Bronchial epithelial cell (primary cell): Measurements from ENCODE around the gene SLC4A4. TPM values are rescaled to one million over a fixed set of nuclear protein-coding genes. Genes with fewer than 3 reads are reported as not detected.
A peak's percentile ranks its signal among the peaks of the same experiment; 100 is the strongest.

ENCODE experiments used
- DNase-seq: peaks from one replicate; pipeline ENCODE4 v3.0.0-alpha.2; 2010; ENCODE audit warnings: low read depth
- FAIRE-seq: peaks from 2 replicates; lab custom pipeline; 2011; peaks lifted over from hg19 to GRCh38; lab: Jason Lieb, UNC
- H3K27me3 ChIP-seq: 2 replicates; pipeline ENCODE4 v1.5.1; 2011; ENCODE audit warnings: low read length; ENCODE audit not compliant: control insufficient read depth, insufficient read depth
- H3K36me3 ChIP-seq: 2 replicates; pipeline ENCODE4 v1.5.1; 2011; ENCODE audit warnings: low read length; ENCODE audit not compliant: control insufficient read depth, insufficient read depth
- H3K4me3 ChIP-seq: 2 replicates; pipeline ENCODE4 v1.5.1; 2011; ENCODE audit warnings: mild to moderate bottlenecking, low read depth, low read length, control low read depth
- CTCF ChIP-seq: IDR thresholded peaks from 2 replicates; pipeline ENCODE4 v1.5.1; 2011; ENCODE audit warnings: mild to moderate bottlenecking, moderate library complexity, low read length, control low read depth, inconsistent platforms; ENCODE audit not compliant: insufficient read depth, severe bottlenecking
- total RNA-seq: library from RNA; depleted of rRNA; stranded (reverse); fragments of >200 nt; gene quantifications from 2 replicates; pipeline ENCODE4 v1.2.1, GENCODE V29; 2014

SLC4A4 gene
- total RNA-seq, 1 donor from 2014 or later, result 0.26 TPM

GRCh38 chr4:71430609-71431008 is 91.8 kb downstream of the SLC4A4 start:
- Histone ChIP-seq H3K4me3 (no peak overlapping the region), H3K27me3 (no peaks in the 10 kb centered on the region), H3K36me3 (no peaks in the 10 kb centered on the region)
- FAIRE-seq (no peak), DNase-seq (no peak)
- TF ChIP-seq CTCF, result no peak

DNA sequence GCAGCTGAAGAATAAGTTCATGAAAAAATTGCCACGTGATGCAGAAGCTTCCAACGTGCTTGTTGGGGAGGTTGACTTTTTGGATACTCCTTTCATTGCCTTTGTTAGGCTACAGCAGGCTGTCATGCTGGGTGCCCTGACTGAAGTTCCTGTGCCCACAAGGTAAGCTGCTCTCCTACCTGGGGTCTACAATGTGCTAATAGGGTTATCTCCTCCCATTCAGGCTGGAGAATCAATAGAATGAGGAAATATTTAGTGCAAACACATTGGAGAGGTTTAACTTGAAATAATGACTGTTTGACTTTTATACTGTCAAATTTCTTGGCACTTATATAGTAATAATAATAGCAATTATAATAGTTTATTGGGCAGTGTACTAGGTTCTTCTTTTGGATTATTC is 101.8 kb downstream of the SLC4A4 start:
- no peak for TF ChIP-seq CTCF

DNA sequence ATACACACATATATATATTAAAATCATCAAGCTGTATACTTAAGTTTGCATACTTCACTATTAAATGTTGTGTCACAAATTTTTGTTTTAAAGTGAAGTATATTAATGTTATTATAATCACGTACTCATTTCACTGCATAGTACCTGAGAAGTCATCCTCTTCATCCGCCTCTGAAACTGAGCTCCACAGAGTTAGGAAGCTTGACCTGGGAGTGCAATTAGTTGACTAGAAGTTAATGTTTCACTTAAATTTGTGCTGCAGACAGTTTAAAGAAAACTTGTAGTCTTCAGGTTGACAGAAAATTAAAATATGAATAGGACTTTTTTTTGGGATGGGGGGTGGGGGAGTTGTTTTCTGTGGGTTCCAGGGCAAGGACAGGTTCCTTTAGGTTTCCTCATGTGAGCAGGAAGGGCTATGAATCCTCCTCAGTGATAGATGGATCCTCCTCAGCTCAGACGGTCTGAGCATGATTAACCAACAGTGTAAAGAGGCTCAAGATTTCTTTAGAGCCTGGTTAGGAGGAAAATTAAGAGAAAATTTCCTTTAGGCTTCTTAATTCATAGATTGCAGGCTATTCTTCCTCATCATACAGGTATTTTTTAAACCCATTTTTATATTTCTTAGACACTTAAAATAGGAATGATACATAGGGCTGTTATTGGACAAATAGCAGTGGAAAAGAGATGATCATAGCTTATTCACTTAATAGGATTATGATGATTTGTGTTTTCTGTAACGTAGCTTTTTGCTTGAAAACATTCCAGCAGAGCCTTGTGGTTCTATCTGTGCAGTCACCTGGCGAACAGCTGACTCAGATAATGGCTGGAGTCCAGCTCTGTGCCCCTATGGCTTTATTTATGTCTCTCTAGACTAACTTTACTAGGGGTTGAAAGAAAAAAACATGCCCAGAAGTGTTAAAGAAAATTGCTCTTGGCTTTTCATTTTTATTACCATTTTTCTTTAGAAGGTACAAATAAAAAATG is 102.7 kb downstream of the SLC4A4 start:
- Histone ChIP-seq H3K36me3 (no peaks in the 10 kb centered on the region), H3K4me3 (no peak overlapping the region), H3K27me3 (no peaks in the 10 kb centered on the region)
- FAIRE-seq, result no peak
- no peak for TF ChIP-seq CTCF
- peak; percentile 80 for DNase-seq

More for the DNA sequence above, 101.8 kb downstream of the SLC4A4 start:
- H3K36me3 ChIP-seq, result no peaks in the 10 kb centered on the region
- no peak for FAIRE-seq
- DNase-seq, result no peak
- H3K27me3 ChIP-seq, result no peaks in the 10 kb centered on the region
- H3K4me3 ChIP-seq, result no peak overlapping the region

- Histone ChIP-seq H3K36me3 (no peaks in the 10 kb centered on the region), H3K4me3 (no peak overlapping the region), H3K27me3 (no peaks in the 10 kb centered on the region)
- FAIRE-seq (no peak), DNase-seq (no peak)
- TF ChIP-seq CTCF, result no peak
These were observed 103.5 kb downstream of the SLC4A4 start for GRCh38 chr4:71442336-71442735.

- H3K27me3 ChIP-seq, result no peaks in the 10 kb centered on the region
- DNase-seq (no peak), FAIRE-seq (no peak)
- H3K36me3 ChIP-seq, result no peaks in the 10 kb centered on the region
- no peak for TF ChIP-seq CTCF
- no peak overlapping the region for H3K4me3 ChIP-seq
These were observed 105.6 kb downstream of the SLC4A4 start for GRCh38 chr4:71444395-71444794.
